22Rv1 (cell line): Measurements from ENCODE around the gene PLPP7.

Experiments used
- CTCF ChIP-seq: fragments of 450-650 bp; IDR thresholded peaks from 2 replicates; pipeline ENCODE4 v1.5.1; 2017; ENCODE audit warnings: mild to moderate bottlenecking
- ZFX ChIP-seq: fragments of 450-650 bp; IDR thresholded peaks from 2 replicates; pipeline ENCODE4 v1.6.1; 2017; ENCODE audit warnings: antibody characterized with exemption, borderline replicate concordance

DNA sequence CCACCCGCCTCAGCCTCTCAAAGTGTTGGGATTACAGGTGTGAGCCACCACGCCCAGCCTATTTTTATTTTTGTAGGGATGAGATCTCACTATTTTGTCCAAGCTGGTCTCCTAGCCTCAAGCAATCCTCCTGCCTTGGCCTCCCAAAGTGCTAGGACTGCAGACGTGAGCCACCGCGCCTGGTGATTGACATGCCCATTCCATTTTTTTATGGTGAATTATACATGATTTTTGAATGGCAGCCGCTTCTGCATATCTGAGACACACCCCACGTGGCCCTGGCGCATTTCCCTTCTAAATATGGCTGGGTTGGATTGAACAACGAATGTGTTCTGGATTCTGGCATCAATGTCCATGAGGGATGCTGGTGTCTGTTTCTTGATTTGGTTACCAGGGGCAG is 22.7 kb downstream of the PLPP7 start:
- TF ChIP-seq CTCF (no peak), ZFX (no peak)
